COLO829 (cell line): ENCODE data around the gene RIMBP3B.
"Not testable (repeated sequence)": the region's sequence is repeated elsewhere in the genome, so short reads cannot be mapped to it uniquely, and the experiment has no call there.

Source experiments
- DNase-seq: peaks from one replicate; pipeline ENCODE4 v3.0.0; 2012; ENCODE audit warnings: low spot score

RIMBP3B gene

DNA sequence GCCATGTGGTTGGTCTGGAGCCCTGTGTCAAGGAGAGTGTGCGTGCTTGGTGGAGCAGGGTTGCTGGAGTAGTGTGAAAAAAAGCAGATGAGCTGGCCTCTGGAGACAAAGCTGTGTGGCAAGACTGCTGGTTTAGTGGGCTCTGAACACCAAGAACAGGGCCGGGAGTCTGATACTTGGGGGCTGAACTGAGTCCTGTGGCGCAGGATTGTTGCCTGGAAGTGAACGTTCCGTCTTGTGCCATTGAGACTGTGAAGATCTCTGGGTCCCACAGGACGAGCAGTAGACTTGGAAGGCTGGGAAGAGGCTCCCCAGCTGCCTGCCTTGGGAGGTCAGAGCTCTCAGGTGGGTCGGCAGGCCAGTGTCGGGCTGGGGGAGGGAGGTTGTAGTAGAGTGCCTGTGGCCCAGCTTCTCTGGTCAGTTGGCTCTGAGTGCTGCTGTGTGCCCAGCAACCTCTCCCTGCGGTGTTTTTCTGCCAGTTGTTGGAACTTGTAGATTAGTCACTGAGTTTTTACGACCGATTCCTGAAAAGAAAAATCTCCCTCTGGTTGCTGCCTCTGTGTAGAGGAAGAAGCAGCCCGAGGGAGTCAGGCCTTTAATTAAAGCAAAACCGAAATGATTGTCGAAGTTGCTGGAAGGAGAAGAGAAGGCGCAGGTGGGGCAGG lies 35.6 kb downstream of the RIMBP3B start:
- not testable (repeated sequence) for DNase-seq

DNA sequence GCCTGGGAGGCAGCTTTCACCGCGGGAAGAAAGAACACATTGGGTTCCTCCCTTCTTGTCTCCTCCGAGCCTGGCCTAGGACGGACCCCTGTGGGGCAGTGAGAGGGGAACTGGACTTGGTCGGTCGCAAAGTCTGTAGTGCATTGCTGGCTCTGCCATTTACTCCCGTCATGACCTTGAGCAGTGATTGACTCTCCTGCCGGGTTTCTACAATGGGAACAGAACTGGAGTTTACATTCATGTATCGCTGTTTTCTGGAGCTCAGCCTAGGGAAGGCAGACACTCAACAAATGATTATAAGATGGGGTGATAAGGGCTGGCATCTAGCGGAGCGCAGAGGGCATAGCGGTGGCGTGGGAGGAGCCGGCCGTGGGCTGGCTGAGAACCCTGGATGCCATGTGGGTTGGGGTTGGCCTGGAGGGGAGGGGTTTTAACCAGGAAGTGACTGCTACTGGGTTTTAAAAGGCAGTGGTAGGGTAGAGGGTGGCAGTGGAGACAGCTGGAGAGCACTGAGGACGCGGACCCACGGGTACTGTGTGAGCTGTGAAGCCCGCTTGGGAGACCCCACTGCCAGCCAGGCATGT lies 36.7 kb downstream of the RIMBP3B start:
- DNase-seq, result not testable (repeated sequence)

DNA sequence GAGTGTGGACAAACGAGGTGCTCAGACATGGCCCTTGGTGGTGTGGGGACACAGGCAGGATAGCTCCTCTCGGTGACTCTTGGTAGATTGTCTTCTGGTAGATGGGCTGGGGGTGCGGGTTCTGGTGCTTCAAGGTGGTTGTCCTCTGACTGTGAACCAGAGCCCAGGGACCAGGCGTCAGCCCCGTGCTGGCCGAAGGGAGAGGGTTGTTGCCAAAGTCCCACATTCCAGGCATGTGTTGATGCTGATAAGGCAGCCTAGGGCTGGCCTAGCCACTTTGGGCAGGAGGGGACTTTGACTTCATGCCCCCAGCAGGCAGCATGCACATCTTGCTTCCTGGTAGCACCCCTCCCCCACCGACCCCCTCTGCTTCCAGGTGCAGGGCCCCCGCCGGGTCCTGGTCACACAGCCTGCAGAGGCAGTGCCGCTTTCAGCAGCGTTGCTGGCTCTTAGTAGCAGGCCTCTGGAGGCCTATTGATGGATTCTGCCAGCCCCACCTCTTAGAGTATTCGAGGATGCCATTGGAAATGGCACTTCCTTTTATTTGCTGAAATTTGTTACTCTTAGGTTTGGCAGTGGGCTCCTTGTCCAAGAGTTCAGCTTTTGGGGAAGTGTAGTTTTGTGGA lies 40.6 kb downstream of the RIMBP3B start:
- DNase-seq, result not testable (repeated sequence)

DNA sequence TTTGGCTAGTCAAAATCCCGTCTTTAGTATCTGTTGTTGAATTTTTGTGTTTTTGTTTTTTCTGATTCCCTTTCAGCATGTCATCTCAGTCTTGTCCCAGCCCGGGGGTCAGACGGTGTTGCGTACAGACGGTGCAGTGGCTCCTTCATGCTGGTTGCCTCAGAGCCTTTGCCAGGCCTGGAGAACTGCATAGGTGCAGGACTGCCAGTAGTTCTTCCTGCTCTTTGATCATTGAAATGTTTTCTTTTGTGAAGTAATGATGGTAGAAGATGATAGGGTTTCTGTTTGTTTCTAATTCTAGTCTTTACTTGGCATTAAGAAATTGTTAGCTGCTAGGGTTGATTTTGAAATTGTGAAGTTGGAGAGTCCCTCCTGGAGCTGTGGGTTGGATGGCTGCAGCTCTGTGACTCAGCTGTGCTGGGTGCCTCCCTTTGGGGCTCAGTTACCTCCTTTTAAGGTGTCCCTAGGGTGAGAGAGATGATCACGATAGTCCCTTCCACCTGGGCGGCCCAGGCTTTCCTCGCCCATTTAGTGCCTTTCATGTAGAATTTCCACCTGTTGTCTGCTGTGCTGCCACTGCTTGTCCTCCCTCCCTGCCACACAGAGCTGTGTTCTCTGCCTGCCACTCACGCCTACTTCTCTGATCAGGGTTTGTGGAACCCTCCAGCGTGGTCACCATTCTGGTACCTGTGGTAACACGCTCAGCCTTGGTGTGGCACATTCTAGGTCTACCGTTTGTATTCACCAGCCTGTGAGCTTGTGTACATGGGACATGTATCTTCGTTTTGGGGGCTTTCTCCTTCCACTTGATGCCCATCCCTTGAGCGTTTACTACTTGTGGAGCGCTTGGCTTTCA lies 51.1 kb downstream of the RIMBP3B start:
- DNase-seq, result not testable (repeated sequence)

DNA sequence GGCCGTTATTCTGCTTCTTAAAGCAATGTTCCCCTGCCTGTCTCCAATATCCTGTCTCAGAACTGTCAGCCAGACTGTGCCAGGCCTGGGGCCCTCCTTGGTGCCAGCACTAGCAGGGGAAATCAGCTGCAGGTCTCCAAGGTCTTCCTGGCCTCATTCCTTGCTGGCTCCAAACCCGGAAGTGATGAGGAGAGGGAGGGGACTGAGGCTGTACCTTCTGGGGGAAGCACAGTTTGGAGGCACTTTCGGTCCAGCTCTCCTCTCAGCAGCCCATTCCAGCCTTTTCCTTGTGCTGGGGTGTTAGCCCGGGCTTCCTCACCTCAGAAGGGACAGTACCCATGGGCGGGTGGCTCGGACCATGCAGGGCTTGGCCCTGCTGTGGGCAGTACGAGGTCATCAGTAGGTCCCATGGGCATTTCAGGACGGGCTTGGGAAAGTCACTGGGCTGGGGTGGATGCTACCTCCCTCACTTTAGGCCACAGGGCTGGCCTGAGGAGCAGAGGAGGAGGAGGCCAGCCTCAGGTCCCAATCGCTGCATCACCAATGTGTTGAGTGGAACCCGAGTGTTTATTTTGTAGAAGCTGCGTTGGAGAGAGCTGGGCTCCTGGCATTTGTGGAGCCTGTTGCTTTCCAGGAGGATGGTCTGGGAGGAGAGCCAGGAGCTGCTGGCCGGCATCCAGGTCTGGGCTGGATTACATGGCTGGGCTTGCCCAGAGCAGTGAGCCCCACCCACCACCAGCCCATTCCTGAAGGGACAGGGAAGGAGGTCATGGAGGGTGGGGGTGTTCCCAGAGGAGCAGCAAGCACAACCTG lies 52.7 kb downstream of the RIMBP3B start:
- DNase-seq, result not testable (repeated sequence)

DNA sequence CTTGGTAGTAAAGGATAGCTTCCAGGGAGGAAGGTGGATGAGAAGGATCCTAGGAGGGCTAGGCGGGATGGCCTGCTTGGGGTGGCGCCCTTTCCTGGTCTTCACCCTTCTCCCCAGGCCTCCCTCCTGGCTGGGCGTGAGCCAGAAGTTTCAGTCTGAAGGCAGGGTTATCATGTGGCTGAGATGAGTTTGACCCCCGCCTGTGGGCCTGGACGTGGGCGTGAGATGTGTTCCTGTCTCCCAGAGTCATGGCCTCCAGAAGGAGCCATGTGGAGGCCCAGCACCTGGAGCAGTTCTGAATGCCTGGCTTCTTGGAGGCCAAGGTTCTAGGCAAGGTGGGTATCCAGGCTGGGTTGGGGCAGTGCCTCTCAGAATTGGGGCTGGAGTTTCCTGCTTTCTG lies 54.5 kb downstream of the RIMBP3B start:
- DNase-seq, result not testable (repeated sequence)
